H9 (cell line): ENCODE measurements around the gene FGF9. TPM values are rescaled to one million over a fixed set of nuclear protein-coding genes. Genes with fewer than 3 reads are reported as not detected.

Source experiments
- DNase-seq: peaks from one replicate; pipeline ENCODE4 v3.0.0-alpha.2; 2017
- H2AFZ ChIP-seq: one replicate; pipeline ENCODE4 v1.6.1; 2013; ENCODE audit warnings: mild to moderate bottlenecking, low read length, control low read depth, moderate library complexity
- H2AK5ac ChIP-seq: 2 replicates; pipeline ENCODE4 v1.6.1; 2013; ENCODE audit warnings: low read length, control low read depth, mixed read lengths; ENCODE audit not compliant: insufficient read length
- H2BK120ac ChIP-seq: one replicate; pipeline ENCODE4 v1.6.1; 2013; ENCODE audit warnings: low read depth, mild to moderate bottlenecking, low read length, control low read depth, inconsistent platforms; ENCODE audit not compliant: poor library complexity, severe bottlenecking
- H2BK12ac ChIP-seq: 2 replicates; pipeline ENCODE4 v1.6.1; 2013; ENCODE audit warnings: low read length, control low read depth, mixed read lengths, low read depth; ENCODE audit not compliant: insufficient read length
- H2BK15ac ChIP-seq: 2 replicates; pipeline ENCODE4 v1.6.1; 2013; ENCODE audit warnings: low read depth, low read length, control low read depth
- H2BK20ac ChIP-seq: one replicate; pipeline ENCODE4 v1.6.1; 2013; ENCODE audit warnings: low read depth, mild to moderate bottlenecking, low read length, control low read depth, inconsistent platforms; ENCODE audit not compliant: poor library complexity, severe bottlenecking
- H2BK5ac ChIP-seq: 2 replicates; pipeline ENCODE4 v1.6.1; 2013; ENCODE audit warnings: low read length, control low read depth, mixed read lengths; ENCODE audit not compliant: insufficient read length
- H3K14ac ChIP-seq: 2 replicates; pipeline ENCODE4 v1.6.1; 2013; ENCODE audit warnings: low read length, control low read depth; ENCODE audit not compliant: insufficient read depth
- H3K18ac ChIP-seq: 2 replicates; pipeline ENCODE4 v1.6.1; 2013; ENCODE audit warnings: low read depth, mild to moderate bottlenecking, mixed read lengths, low read length, control low read depth; ENCODE audit not compliant: insufficient read length
- H3K23ac ChIP-seq: 2 replicates; pipeline ENCODE4 v1.6.1; 2013; ENCODE audit warnings: low read length, control low read depth, mixed read lengths, low read depth; ENCODE audit not compliant: insufficient read length
- H3K23me2 ChIP-seq: 2 replicates; pipeline ENCODE4 v1.6.1; 2013; ENCODE audit warnings: low read depth, mild to moderate bottlenecking, mixed read lengths, low read length, control low read depth; ENCODE audit not compliant: insufficient read length, poor library complexity, severe bottlenecking
- H3K27ac ChIP-seq: 2 replicates; pipeline ENCODE4 v1.5.1; 2013; ENCODE audit warnings: low read length, control low read depth, mixed read lengths, low read depth; ENCODE audit not compliant: insufficient read length
- H3K27me3 ChIP-seq: 2 replicates; pipeline ENCODE4 v1.6.1; 2013; ENCODE audit warnings: low read length, control low read depth, inconsistent platforms; ENCODE audit not compliant: insufficient read depth
- H3K4ac ChIP-seq: 2 replicates; pipeline ENCODE4 v1.6.1; 2013; ENCODE audit warnings: low read depth, mild to moderate bottlenecking, control low read depth, inconsistent platforms, low read length, moderate library complexity
- H3K4me1 ChIP-seq: 2 replicates; pipeline ENCODE4 v1.6.1; 2013; ENCODE audit warnings: low read length, control low read depth, inconsistent platforms; ENCODE audit not compliant: insufficient read depth
- H3K4me2 ChIP-seq: 2 replicates; pipeline ENCODE4 v1.6.1; 2013; ENCODE audit warnings: low read length, control low read depth, mixed read lengths; ENCODE audit not compliant: insufficient read length, insufficient read depth
- H3K56ac ChIP-seq: 2 replicates; pipeline ENCODE4 v1.6.1; 2013; ENCODE audit warnings: low read depth, mild to moderate bottlenecking, mixed read lengths, low read length, control low read depth; ENCODE audit not compliant: insufficient read length
- H3K79me1 ChIP-seq: 2 replicates; pipeline ENCODE4 v1.6.1; 2013; ENCODE audit warnings: low read depth, mild to moderate bottlenecking, moderate library complexity, low read length, control low read depth, inconsistent platforms; ENCODE audit not compliant: insufficient read depth, poor library complexity, severe bottlenecking
- H3K79me2 ChIP-seq: 2 replicates; pipeline ENCODE4 v1.6.1; 2013; ENCODE audit warnings: low read length, control low read depth, inconsistent platforms; ENCODE audit not compliant: insufficient read depth
- H3K9ac ChIP-seq: 2 replicates; pipeline ENCODE4 v1.6.1; 2013; ENCODE audit warnings: low read length, control low read depth, mixed read lengths; ENCODE audit not compliant: insufficient read length; ENCODE audit errors: extremely low read depth
- H3K9me3 ChIP-seq: one replicate; pipeline ENCODE4 v1.6.1; 2013; ENCODE audit warnings: low read depth, low read length, inconsistent platforms; ENCODE audit not compliant: control insufficient read depth
- H3T11ph ChIP-seq: one replicate; pipeline ENCODE4 v1.6.1; 2013; ENCODE audit warnings: mild to moderate bottlenecking, low read length, control low read depth, inconsistent platforms
- H4K20me1 ChIP-seq: one replicate; pipeline ENCODE4 v1.6.1; 2013; ENCODE audit not compliant: control insufficient read depth, insufficient read length, insufficient read depth
- H4K5ac ChIP-seq: 2 replicates; pipeline ENCODE4 v1.6.1; 2013; ENCODE audit warnings: low read depth, mild to moderate bottlenecking, mixed read lengths, low read length, control low read depth; ENCODE audit not compliant: insufficient read length
- H4K8ac ChIP-seq: replicated peaks from 2 replicates; pipeline ENCODE4 v1.6.1; 2013; ENCODE audit warnings: low read length, control low read depth, mixed read lengths, low read depth; ENCODE audit not compliant: insufficient read length
- H4K91ac ChIP-seq: 2 replicates; pipeline ENCODE4 v1.6.1; 2013; ENCODE audit warnings: low read depth, mild to moderate bottlenecking, moderate library complexity, mixed read lengths, low read length, control low read depth; ENCODE audit not compliant: insufficient read length
- H3K27ac Mint-ChIP-seq, 3 experiments: 2 replicates in 2 of 3; 3 replicates in 1 of 3; pipeline ENCODE4 v1.8.0; 2020 to 2021; ENCODE audit warnings: mixed read lengths in 3 of 3, mild to moderate bottlenecking in 1 of 3, moderate library complexity in 1 of 3
- H3K27me3 Mint-ChIP-seq: 2 replicates; pipeline ENCODE4 v1.8.0; 2021; ENCODE audit warnings: low read depth, mild to moderate bottlenecking, moderate library complexity, mixed read lengths
- H3K36me3 Mint-ChIP-seq, 3 experiments: 2 replicates in 2 of 3; 3 replicates in 1 of 3; pipeline ENCODE4 v1.8.0; 2020 to 2021; ENCODE audit warnings: low read depth in 3 of 3, mixed read lengths in 3 of 3; ENCODE audit not compliant: insufficient read depth in 1 of 3
- H3K4me1 Mint-ChIP-seq, 2 experiments: 2 replicates each; pipeline ENCODE4 v1.8.0; 2020; ENCODE audit warnings: mixed read lengths in 2 of 2
- H3K4me3 Mint-ChIP-seq, 2 experiments: 2 replicates in 1 of 2; 3 replicates in 1 of 2; pipeline ENCODE4 v1.8.0; 2020 to 2021; ENCODE audit warnings: mild to moderate bottlenecking in 2 of 2, mixed read lengths in 2 of 2, moderate library complexity in 1 of 2
- H3K9me3 Mint-ChIP-seq, 2 experiments: 2 replicates in 1 of 2; 3 replicates in 1 of 2; pipeline ENCODE4 v1.8.0; 2020; ENCODE audit warnings: mild to moderate bottlenecking in 2 of 2, mixed read lengths in 2 of 2, moderate library complexity in 1 of 2
- CTCF ChIP-seq: fragments of 200-600 bp; sonication (generic); conservative IDR thresholded peaks from 3 replicates; pipeline ENCODE4 v1.8.0; 2021; ENCODE audit warnings: antibody characterized with exemption, mild to moderate bottlenecking
- WGBS: extraction: QIAGEN DNeasy Blood & Tissue Kit; methylation state at CpG from one replicate; pipeline ENCODE4 v1.1.7; 2013; ENCODE audit warnings: missing lambda C conversion rate, low lambda C conversion rate, mixed read lengths; ENCODE audit not compliant: insufficient read length; ENCODE audit errors: extremely low coverage; 5-methylcytosine and 5-hydroxymethylcytosine counted together
- total RNA-seq: library from RNA; stranded (reverse); gene quantifications from 2 replicates; pipeline ENCODE4 v1.2.1, GENCODE V29; 2021

FGF9 gene
- total RNA-seq, 1 experiment from 2014 or later: 0.22 TPM

- Histone ChIP-seq H3K27me3 (no peaks in the 10 kb centered on the region), H3T11ph (no peak overlapping the region), H3K4ac (no peak overlapping the region), H2AK5ac (no peak overlapping the region), H3K23ac (no peak overlapping the region), H3K79me1 (no peaks in the 10 kb centered on the region), H3K27ac (no peak overlapping the region), H3K4me1 (peaks cover 4% of the 10 kb centered on the region; the same call in 1 of the 2 replicates), H4K8ac (no peak overlapping the region), H4K91ac (no peak overlapping the region), H4K5ac (no peak overlapping the region), H2BK12ac (no peak overlapping the region), H3K14ac (no peak overlapping the region), H2BK20ac (no peak overlapping the region), H2AFZ (no peak overlapping the region), H2BK15ac (no peak overlapping the region), H3K56ac (no peak overlapping the region), H3K23me2 (no peaks in the 10 kb centered on the region), H4K20me1 (no peaks in the 10 kb centered on the region), H3K18ac (no peak overlapping the region), H2BK5ac (no peak overlapping the region), H2BK120ac (no peak overlapping the region), H3K4me2 (no peak overlapping the region), H3K9me3 (no peaks in the 10 kb centered on the region), H3K79me2 (no peaks in the 10 kb centered on the region), H3K9ac (no peak overlapping the region)
- Mint-ChIP-seq H3K27me3 (no peaks in the 10 kb centered on the region; the same call in none of the 2 replicates), H3K36me3 (no peaks in the 10 kb centered on the region), H3K9me3 (no peaks in the 10 kb centered on the region; a peak in 1 of 5 replicates), H3K4me3 (no peak overlapping the region), H3K4me1 (peaks cover 12 to 19% of the 10 kb centered on the region in 2 experiments), H3K27ac (0 out of 7 replicates have a peak overlapping the region, but pooled peaks of 1 of the 3 experiments have one; percentile 12)
- WGBS: no CpG with 5 or more reads among the region's 4 CpGs
- DNase-seq: no peak
- no peak for TF ChIP-seq CTCF
Measured at GRCh38 chr13:21695546-21695945, 24.7 kb downstream of the FGF9 start.
